GM18526 (cell line): Measurements from ENCODE around the gene ACVR1B.

Experiments
- POLR2A ChIP-seq: IDR thresholded peaks from 3 replicates; pipeline ENCODE4 v1.6.1; 2011; ENCODE audit not compliant: insufficient read length; ENCODE audit errors: extremely low read depth

ACVR1B gene

GRCh38 chr12:51913071-51914033, 38.1 kb upstream of the ACVR1B start:
- no peak for TF ChIP-seq POLR2A

GRCh38 chr12:51914034-51914923, 37.2 kb upstream of the ACVR1B start:
- TF ChIP-seq POLR2A = no peak

GRCh38 chr12:51915003-51915625, 36.4 kb upstream of the ACVR1B start:
- TF ChIP-seq POLR2A = no peak

- TF ChIP-seq POLR2A = no peak
These were observed 35.5 kb upstream of the ACVR1B start for GRCh38 chr12:51915951-51916350.

- TF ChIP-seq POLR2A = no peak
These were observed 34.4 kb upstream of the ACVR1B start for GRCh38 chr12:51917041-51917590.

GRCh38 chr12:51917746-51918453, 33.6 kb upstream of the ACVR1B start:
- no peak for TF ChIP-seq POLR2A

GRCh38 chr12:51920046-51920445, 31.5 kb upstream of the ACVR1B start:
- no peak for TF ChIP-seq POLR2A

GRCh38 chr12:51921017-51921725, 30.3 kb upstream of the ACVR1B start:
- TF ChIP-seq POLR2A = no peak

- TF ChIP-seq POLR2A = no peak
These were observed 29.4 kb upstream of the ACVR1B start for GRCh38 chr12:51922146-51922545.

- no peak for TF ChIP-seq POLR2A
These were observed 28.6 kb upstream of the ACVR1B start for GRCh38 chr12:51922762-51923505.

- no peak for TF ChIP-seq POLR2A
These were observed 27.8 kb upstream of the ACVR1B start for GRCh38 chr12:51923506-51924365.
